HG02852 (cell line): ENCODE data around the gene STX17.
"Not testable (repeated sequence)": the region's sequence is repeated elsewhere in the genome, so short reads cannot be mapped to it uniquely, and the experiment has no call there.

ENCODE experiments used
- ATAC-seq: cut with Tn5 transposase; IDR thresholded peaks from one replicate; pipeline ENCODE4 v1.9.1; 2021; ENCODE audit warnings: mild to moderate bottlenecking, moderate library complexity; ENCODE audit not compliant: unreplicated experiment

The STX17 gene

DNA sequence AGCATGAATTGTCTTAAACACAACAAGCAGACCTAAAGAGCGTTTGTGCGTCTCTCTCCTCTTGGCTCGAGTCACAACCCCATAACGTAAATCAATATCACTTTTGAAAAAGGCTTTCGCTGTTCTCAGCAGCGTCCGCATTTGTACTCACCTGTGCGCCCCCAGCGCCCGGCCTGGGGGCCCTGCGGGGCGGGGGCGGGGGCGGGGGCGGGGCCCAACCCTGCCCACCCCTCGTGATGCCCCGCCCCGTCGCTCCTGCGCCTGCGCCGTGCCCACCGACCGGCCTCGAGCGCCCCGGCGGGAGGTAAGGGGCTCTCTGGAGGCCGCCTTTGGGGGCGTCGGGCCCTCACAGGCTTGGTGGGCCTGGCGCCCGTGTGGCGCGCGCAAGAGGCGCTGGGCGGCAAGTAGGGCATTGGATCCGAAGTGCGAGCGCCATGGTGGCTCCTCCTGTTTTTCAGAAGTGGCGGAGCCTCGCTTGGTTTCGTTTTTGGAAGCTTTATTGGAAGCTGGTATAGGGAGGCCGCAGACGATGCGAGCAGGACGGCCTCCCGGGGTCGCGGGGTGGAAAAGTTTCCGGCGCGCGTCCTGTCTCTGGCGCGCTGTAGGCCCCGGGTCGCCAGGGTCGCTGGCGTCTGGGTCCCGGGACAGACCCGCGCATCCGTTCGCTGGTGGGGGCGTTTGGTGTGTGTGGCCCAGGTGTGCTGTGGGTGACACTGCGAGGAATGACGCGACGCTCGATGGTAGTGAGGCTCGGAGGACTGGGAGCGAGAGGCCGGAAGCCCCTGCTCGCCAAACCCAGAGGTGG, at the start of gene STX17:
Gene STX17, plus strand, starts transcription at position 252 of the 805 bp plus-strand sequence. CDS start 8,586 bp downstream, outside the sequence.
- peak; percentile 91 for ATAC-seq

DNA sequence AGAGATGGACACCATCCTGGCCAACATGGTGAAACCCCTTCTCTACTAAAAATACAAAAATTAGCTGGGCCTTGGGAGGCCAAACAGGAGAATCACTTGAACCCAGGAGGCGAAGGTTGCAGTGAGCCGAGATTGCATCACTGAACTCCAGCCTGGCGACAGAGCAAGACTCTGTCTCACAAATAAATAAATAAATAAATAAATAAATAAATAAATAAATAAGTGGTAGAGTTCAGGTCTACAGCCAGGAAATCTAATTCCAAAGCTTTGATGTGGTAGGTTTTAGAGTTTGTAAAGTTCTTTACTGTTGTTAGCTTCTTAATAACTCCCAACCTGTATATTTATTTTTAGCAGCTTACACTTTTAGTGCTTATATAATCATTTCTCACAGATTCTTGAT, 48.9 kb upstream of the STX17 start:
- ATAC-seq, result not testable (repeated sequence)

DNA sequence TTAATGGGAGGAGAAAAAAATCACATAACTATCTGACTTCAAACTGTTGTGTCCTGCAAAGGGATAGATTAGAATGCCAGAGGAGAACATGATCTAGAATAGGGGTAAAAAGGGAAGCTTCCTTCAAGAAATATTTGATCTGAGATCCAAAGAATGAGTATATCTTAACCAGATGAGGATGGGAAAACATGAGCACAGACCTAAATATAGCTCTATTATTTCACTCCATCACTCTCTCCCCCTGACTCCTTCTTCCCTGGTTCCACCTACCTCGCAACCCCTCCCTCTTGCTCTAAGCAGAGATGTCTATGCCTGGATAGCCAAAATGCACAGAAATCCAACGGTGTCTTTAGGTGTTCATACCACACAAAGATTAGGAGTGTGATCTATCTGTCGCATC, 48.4 kb upstream of the STX17 start:
- ATAC-seq, result no peak

DNA sequence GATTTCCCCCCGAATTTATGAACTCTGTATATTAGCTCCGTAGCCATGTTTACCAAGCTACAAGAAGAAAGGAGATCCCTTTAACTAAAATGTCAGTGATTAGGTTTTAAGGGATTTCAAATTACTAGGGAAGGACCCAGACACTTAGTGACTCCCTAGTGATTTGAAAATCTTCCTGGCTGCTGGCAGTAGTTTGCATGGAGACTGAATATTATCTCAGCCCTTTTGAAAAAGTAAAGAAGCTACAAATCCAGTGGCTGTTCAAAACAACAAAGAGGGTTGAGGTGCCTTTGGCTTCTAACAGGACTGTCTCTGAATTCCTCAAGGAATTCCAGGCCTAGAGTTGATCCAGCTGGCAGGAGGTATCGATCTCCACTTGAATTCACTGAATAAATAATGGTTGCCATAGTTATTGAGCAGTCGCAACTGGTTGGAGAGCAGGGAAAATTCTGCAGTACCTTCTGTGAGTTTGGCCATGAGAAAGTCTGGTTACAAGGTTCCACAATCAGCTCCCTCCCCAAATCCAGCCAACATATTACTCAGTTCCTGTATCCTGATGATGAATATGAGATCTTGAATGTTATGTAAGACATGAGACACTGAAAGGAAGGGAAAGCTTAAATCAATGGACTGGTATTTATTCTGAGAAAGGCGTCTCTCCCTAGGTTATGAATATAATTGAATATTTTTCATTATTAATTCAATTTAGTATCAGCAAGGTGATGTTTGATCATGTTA, 47.0 kb upstream of the STX17 start:
- no peak for ATAC-seq

DNA sequence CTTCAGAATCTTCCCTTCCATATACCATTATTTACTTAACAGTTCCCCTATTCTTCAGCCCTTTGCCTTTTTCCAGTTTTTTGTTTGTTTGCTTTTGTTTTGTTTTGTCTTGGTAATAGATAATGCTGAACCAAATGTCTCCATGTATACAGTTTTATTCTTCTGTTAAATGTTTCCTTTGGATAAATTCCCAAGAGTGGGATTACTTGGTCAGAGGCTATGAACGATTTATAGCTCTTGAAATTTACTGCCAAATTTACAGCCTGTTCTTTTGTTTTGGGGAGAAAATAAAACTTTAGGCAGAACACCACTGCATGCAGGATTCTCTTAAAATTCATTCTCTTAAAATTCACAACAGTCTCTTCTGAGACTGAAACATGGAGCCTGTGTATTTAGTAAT, 46.2 kb upstream of the STX17 start:
- ATAC-seq, result no peak

DNA sequence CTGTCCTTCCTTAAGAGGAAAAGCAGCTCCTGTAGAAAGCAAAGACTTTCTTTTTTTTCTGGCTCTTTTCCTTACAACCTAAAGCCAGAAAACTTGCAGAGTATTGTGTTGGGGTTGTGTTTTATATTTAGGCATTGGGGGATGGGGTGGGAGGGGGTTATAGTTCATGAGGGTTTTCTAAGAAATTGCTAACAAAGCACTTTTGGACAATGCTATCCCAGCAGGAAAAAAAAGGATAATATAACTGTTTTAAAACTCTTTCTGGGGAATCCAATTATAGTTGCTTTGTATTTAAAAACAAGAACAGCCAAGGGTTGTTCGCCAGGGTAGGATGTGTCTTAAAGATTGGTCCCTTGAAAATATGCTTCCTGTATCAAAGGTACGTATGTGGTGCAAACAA, 42.5 kb upstream of the STX17 start:
- no peak for ATAC-seq

DNA sequence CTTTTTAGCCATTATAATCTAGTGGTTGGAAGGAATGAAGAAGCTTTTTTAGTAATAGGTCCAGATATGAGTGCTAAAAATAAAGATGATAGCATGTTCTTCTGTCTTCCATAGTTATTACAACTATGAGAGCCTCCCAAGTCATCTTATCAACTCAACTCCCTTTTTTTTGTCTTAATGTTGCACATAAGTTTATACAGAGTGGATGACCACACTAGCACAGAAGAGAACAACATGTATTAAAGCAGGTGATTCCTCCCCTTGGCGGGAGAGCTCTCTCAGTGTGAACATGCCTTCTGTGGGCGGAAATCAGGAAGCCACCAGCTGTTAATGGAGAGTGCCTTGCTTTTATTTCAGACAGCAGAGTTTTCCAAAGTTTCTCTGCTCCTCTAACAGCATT, 40.1 kb upstream of the STX17 start:
- ATAC-seq, result no peak

DNA sequence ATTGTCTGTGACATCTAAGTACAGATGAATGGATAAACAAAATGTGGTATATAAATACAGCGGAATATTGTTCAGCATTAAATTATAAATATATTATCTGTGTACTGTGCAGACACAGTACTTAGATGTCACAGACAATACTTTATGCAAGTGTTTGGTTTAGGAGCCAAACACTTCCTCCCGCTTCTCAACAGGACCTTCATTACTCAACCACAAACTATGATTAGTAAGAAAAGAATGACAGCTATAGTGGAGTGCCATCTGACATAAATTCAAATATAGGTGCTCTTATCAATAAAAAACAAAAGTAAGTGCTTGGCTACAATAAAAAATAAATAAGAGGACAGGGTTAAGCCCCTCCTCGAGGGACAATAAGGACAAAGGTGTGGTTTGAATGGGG, 38.9 kb upstream of the STX17 start:
- peak; percentile 5 for ATAC-seq

DNA sequence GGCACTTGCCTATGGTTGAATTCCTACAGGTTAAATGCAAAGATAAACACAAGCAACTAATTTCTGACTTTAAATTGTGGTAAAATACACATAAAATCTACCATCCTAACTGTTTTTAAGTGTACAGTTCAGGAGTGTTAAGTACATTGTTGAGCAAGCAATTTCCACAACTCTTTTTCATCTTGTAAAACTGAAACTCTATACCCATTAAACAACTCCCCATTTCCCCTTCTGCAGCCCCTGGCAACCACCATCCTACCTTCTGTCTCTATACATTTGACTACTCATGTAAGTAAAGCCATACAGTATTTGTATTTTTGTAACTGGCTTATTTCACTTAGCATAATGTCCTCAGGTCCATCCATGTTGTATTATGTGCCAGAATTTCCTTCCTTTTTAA, 38.5 kb upstream of the STX17 start:
- peak; percentile 58 for ATAC-seq

DNA sequence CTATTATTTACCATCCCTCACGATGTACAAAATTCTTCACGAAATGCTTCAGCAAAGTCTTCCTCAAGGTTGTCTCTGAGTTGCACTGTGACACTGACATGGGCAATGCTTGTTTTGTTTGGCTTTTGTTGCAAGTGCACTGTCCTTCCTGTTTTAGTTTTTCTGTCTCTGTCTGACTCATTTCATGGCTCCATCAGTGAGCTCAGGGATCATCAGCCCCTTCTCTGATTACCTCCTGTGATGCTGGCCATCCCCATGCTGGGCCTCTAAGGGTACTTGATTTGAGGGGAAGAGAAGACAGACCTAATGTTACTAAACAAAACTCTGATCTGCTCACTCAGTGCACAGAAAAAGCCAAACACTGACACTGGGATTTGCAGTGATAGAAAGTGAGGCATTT, 37.6 kb upstream of the STX17 start:
- peak; percentile 86 for ATAC-seq

DNA sequence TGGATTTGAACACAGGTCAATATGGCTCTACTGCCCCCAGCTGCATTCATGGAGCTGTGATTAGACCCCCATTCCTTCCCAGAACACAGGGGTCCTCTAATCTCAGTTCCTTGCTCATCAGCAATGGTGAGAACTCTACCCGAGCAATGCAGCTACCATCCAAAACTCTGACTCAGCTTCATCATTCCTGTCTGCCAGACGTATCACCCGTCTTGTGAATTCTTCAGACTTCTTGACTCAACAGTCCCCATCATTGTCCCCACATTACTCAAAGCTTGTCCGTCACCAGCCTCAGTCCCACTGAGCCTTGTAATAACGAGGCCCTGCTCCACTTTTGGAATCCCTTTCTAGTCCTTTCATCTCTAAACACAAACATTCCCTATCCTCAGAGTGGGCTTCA, 36.3 kb upstream of the STX17 start:
- no peak for ATAC-seq

DNA sequence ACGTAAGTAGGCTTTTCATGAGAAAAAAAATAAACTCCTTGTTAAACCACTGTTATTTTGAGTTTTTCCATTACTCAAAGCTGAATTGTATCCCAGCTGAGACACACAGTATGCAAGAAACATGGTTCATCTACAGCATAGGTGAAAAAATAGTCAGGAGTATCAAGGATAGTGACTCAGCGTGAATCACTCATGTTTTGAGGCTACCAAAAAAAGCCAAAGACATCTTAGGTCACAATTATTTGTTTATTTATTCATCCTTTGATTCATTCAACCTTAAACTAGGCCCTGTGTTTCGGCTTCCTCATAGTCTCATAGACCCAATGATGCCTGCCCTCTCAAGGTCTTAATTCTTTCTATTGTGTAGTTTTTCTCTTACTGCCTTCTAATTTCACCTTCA, 32.9 kb upstream of the STX17 start:
- ATAC-seq, result no peak

DNA sequence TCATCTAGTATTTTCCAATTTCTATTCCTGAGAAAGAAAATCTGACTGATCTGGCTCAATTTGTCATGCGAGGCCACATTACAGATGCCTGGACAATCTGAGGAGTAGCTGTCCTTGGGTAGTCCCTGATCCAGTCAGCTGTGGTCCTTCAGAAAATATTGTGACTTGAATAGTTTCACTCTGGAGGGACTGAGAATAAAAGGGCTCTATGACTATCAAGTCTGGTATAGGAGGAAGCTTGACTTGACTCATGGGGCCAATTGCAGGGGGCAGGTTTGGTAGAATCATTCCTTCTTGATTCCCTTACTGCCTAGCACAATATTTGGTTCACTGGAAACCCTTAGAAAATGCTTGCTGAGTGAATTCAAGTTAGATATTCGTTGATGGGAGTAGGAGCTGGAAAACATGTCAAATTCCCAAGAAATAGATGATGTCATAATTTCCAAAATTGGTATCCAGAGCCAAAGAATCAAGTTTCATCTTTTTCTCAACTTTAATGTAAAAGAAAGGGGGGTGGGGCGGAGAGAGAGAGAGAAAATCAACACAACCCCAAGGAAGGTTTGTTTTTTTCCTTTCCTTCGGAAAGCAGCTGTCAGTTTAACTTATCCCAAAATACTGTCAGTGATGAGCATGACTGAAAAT, 32.4 kb upstream of the STX17 start:
- ATAC-seq, result no peak

DNA sequence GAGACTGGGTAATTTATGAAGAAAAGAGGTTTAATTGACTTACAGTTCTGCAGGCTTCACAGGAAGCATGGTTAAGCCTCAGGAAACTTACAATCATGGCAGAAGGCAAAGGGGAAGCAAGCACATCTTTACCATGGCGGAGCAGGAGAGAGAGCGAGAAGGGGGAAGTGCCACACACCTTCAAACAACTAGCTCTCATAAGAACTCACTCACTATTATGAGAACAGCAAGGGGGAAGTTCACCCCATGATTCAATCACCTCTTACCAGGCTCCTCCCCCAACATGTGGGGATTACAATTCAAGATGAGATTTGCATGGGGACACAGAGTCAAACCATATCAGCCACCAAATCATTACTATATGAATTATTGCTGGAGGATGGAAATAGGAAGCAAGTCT, 30.3 kb upstream of the STX17 start:
- no peak for ATAC-seq

DNA sequence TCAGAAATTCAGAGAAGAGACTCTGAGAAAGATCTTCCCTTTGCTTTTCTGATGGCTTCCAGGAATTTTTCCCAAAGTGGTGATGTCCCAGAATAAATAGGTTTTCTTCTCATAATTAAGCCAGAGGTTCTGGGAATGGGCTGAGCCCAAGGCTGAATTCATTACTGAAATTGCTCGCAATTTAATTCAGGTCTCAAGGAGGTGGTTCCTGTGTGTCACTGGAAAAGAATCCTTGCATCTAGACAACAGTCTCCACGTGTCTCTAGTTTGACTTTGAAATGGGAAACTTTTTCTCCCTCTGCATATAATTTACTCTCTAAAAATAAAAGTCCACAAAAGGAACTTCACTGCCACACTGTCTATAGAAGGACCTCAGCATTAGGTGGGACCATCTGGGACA, 27.8 kb upstream of the STX17 start:
- no peak for ATAC-seq

DNA sequence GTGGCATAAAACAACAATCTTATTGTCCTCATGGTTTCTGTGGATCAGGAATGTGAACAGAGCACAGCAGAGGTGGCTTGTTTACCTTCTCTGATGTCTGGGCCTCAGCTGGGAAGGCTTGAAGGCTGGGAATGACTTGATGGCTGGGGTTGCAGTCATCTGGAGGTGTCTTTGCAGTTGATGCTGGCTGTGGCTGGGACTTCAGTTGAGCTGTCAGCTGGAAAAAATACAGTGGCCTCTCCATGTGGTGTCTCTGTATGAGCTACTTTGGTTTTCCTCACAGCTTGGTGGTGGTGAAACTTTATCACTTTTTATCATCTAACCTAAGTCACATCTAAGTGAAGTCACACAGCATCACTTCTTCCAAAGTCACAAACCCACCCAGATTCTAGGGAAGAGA, 24.7 kb upstream of the STX17 start:
- no peak for ATAC-seq

DNA sequence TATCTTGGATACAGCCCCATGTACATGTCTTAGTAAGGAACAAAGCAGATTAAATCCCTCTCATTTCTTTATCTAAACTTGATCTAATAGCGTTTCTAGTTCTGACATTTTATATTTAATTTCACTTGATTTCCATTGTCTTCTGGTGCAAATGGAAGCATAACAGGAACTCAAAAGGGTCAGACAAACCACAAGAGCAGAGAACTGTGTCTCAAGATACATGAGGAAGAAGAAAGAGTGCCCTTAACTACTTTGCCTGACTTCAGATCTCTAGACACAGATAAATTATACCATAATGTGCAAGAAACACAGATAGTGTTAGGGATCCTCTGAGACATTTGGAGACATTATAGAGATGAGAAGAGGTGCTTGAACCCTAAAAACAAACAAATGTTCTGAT, 20.7 kb upstream of the STX17 start:
- no peak for ATAC-seq

DNA sequence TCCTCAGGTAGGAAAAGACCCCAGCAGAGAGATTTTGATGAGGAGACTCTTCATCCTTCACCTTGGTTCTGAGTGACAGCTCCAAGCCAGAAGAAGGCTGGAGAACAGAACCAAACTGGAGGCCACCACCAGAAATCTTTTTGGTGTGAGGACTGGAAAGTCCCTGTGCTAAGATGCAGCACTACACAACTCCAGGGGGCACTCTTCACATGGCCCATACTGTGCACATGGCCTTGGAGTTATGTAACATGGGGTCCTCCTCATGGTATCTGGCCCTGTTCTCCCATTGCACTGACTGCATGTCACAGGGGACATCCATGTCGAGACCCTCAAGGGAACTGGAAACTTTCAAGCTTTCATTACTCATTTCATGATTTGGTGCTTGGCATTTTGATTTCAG, 17.3 kb upstream of the STX17 start:
- no peak for ATAC-seq

DNA sequence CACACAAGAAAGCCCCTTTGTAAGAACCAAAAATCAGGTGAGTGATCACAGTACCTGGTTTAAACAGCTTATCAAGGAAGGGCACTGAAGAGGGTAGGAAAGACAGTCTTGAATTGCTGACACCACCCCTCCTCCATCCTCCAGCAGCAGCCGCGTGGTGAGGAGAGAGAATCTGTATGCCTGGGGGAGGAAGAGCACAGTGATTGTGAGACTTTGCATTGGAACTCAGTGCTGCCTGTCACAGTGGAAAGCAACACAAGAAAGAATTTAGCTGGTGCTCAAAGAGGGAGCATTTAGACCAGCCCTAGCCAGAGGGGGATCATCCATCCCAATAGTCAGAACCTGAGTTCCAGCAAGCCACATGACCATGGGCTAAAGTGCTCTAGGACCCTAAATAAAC, 11.6 kb upstream of the STX17 start:
- ATAC-seq, result no peak

DNA sequence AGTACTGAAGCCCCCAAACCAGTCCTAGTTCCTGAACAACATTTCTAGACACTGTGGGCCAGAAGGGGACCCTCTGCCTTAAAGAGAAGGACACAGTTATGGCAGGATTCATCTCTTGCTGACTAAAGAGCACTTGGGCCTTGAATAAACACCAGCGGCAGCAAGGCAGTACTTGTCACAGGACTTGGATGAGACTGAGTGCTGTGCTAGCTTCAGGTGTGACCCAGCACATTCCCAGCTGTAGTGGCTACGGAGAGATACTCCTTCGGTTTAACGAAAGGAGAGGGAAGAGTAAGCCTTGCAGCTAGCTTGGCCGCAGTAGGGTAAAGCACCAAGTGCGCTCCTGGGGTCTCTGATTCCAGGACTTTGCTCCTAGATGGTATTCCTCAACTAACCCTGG, 10.9 kb upstream of the STX17 start:
- ATAC-seq, result no peak

DNA sequence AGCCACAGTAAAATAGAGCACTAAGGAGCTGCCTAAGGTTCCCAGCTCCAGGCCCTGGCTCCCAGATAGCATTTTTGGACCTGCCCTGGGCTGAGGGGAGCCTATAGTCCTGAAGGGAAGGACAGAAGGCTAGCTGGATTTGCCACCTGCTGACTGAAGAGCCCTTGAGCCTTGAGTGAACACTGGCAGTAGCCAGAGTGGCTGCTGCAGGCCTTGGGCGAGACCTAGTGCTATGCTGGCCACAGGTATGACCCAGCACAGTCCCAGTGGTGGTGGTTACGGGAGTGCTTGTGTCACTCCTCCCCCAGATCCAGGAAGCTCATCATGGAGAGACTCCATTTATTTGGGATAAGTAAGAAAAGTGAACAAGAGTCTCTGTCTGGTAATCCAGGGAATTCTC, 10.3 kb upstream of the STX17 start:
- ATAC-seq, result no peak

DNA sequence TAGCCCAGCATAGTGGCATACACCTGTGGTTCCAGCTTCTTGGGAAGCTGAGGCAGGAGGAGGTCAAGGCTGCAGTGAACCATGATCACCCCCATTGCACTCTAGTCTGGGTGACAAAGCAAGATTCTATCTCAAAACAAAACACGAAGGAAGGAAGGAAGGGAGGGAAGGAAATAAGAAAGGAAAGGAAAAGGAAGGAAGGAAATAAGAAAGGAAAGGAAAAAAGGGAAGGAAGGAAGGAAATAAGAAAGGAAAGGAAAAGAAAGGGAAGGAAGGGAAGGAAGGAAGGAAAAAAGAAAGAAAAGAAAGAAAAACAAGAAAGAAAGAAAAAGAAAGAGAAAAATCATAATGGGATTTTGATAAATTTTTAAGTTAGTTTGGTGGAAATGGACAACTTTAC, 3.1 kb upstream of the STX17 start:
- ATAC-seq, result no peak
